DND-41 (cell line): Measurements from ENCODE around the gene TPCN1.

Experiments used
- EZH2 ChIP-seq: IDR thresholded peaks from 3 replicates; pipeline ENCODE4 v1.6.1; 2012; ENCODE audit warnings: borderline replicate concordance, low read depth, mild to moderate bottlenecking, moderate library complexity, low read length, inconsistent platforms; ENCODE audit not compliant: severe bottlenecking
- TF ChIP-seq, protein P1 (sequence below): IDR thresholded peaks from 2 replicates; pipeline ENCODE4 v1.5.1; 2012; ENCODE audit warnings: borderline replicate concordance, low read length, moderate library complexity, mild to moderate bottlenecking; ENCODE audit not compliant: poor library complexity, severe bottlenecking; ENCODE audit errors: extremely low read depth

DNA sequence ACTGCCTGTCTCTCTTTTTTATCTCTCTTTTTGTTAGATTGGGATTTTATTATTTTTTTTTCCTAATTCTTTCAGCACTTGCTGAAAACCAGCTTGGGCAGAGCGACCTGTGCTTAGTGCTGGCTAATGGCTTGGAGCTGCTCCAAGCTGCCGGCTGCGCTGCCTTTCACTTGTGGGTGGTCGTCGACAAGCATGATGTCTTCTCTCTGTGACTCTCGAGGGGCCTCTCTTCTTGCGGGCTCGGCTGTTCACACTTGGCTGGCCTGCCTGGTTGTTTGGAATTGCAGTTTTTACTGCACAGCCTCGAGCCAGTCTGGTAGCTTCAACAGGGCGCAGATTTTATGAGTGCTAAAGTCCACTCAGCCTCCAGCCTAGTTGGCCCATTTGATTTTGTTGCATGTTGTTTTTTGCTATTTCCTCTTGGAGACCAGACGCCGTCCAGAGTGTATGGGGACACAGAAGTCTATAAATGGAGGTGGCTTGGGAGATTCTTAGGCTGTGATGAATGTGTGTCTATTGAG, 18.6 kb downstream of the TPCN1 start:
- TF ChIP-seq EZH2, result no peak
- TF ChIP-seq, protein P1, sequence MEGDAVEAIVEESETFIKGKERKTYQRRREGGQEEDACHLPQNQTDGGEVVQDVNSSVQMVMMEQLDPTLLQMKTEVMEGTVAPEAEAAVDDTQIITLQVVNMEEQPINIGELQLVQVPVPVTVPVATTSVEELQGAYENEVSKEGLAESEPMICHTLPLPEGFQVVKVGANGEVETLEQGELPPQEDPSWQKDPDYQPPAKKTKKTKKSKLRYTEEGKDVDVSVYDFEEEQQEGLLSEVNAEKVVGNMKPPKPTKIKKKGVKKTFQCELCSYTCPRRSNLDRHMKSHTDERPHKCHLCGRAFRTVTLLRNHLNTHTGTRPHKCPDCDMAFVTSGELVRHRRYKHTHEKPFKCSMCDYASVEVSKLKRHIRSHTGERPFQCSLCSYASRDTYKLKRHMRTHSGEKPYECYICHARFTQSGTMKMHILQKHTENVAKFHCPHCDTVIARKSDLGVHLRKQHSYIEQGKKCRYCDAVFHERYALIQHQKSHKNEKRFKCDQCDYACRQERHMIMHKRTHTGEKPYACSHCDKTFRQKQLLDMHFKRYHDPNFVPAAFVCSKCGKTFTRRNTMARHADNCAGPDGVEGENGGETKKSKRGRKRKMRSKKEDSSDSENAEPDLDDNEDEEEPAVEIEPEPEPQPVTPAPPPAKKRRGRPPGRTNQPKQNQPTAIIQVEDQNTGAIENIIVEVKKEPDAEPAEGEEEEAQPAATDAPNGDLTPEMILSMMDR, result no peak
